Pons (tissue), 1 donor: Measurements from ENCODE around the gene SPRED3.
"Not testable (repeated sequence)": the region's sequence is repeated elsewhere in the genome, so short reads cannot be mapped to it uniquely, and the experiment has no call there.

Source experiments
- DNase-seq: peaks from one replicate; pipeline ENCODE4 v3.0.0-alpha.2; 2016; ENCODE audit warnings: low spot score

The SPRED3 gene

GRCh38 chr19:38420935-38421334 lies 32.4 kb downstream of the SPRED3 start:
- no peak for DNase-seq

- DNase-seq, result no peak
These were observed 33.4 kb downstream of the SPRED3 start for GRCh38 chr19:38421856-38422255.

DNA sequence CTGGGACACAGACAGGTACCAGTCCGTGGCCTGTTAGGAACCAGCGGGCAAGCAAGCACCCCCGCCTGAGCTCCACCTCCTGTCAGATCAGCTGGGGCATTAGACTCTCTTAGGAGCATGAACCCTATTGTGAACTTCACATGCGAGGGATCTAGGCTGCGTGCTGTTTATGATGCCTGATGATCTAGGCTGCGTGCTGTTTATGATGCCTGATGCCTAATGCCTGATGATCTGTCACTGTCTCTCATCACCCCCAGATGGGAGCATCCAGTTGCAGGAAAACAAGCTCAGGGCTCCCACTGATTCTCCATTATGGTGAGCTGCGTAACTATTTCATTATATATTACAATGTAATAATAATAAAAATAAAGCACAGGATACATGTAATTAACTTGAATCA lies 33.9 kb downstream of the SPRED3 start:
- no peak for DNase-seq

DNA sequence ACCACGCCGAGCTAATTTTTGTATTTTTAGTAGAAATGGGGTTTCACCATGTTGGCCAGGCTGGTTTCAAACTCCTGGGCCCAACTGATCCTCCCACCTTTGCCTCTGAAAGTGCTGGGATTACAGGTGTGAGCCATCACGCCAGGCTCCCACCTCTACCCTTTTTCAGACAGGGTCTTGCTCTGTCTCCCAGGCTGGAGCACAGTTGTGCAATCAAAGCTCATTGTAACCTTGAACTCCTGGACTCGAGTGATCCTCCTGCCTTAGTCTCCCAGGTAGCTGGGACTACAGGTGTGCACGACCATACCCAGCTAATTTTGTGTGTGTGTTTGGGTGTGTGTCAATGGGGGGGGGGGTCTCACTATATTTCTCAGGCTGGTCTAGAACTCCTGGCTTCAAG lies 35.8 kb downstream of the SPRED3 start:
- no peak for DNase-seq

DNA sequence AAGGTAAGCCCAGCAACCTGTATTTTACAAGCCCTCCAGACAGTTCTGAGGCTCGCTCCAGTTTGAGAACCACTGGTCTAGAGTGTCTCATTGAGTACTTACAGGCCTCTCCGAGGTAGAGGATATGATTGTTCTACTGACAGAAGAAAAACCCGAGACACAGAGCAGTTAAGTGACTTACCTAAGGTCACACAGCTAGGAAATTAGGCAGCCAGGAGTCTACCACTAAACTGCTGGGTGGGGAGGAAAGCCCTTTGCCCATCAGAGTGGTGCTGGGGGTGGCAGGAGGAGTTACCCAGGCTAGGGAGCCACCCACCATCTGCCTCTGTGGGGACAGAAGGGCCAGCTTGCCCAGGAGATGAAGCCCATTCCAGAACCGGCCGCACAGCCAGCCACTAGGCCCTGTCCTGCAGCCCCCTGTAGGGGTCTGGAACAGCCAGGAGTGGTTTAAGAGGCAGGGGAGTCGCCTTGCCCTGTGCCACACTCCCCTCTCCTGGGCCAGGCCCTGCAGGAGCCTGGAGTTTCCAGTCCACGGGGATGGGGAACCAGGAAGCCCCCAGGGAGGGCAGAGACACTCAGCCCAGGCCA lies 36.8 kb downstream of the SPRED3 start:
- DNase-seq, result no peak

DNA sequence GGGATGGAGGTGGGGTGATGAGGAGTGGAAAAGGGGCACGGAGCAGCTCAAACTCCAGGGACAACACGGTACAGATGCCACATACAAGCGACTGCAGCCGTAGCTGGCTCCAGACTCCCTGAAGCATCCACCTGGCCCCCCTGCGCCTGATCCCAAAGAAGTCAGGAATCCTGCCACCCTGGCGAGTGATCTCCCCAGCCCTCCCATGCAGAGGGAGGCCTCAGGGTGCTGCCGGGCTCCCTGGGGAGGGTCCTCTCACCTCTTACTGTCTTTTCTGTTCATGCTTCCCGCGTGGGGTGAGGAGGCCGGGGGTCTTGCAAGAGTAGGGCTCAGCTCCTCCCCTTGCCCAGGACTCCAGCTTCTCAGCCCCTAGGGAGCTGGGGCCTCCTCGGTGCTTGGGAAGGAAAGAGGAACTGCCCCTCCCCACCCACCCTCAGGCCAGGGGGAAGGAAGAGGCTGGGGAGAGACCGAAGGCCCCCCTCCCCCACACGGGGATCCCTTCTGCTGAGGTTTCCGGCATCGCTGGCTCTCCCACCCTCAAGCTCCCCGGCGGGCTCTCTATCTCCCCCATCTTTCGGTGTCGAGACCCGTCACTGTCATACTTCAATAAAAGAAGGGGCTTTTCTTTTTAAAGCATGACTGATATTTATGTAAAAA lies 37.4 kb downstream of the SPRED3 start, which contains the start of gene RASGRP4:
Gene RASGRP4 (minus strand): TSS at position 410 of the 657 bp plus-strand sequence. CDS start 128 bp downstream, at position 282.
- peak; percentile 32 for DNase-seq

DNA sequence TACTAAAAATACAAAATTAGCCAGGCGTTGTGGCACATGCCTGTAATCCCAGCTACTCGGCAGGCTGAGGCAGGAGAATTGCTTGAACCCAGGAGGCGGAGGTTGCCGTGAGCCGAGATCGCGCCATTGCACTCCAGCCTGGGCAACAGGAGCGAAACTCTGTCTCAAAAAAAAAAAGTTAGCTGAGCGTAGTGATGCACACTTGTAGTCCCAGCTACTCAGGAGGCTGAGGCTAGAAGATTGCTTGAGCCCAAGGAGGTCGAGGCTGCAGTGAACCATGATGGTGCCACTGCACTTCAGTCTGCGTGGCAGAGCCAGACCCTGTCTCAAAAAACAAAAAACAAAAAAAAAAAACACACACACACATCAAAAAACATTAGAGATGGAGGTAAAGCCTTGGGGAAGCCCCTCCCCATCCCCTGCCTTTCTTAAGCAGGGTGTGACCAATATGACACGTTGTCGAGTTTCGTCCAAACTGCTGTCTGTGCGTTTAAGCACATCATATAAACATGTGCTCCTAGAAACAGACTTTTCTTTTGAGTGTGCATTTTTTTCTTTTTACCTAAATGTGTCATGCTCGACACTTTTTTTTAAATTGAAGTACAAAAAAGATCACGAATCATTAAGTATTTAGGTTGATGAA lies 38.7 kb downstream of the SPRED3 start:
- not testable (repeated sequence) for DNase-seq

- DNase-seq, result no peak
These were observed 40.7 kb downstream of the SPRED3 start for GRCh38 chr19:38429055-38429810.

DNA sequence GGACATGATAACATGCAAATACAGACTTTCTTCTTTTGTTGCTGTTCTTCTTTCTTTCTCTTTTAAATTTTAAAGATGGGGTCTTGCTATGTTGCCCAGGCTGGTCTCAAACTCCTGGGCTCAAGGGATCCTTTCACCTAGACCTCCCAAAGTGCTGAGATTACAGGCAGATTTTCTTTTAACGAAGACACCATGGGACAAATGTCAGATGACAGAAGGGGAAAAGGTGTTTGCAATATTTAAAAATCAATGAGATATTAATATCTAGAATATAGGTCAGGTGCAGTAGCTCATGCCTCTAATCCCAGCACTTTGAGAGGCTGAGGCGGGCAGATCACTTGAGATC lies 41.3 kb downstream of the SPRED3 start:
- no peak for DNase-seq

GRCh38 chr19:38430931-38431330 lies 42.4 kb downstream of the SPRED3 start:
- no peak for DNase-seq

DNA sequence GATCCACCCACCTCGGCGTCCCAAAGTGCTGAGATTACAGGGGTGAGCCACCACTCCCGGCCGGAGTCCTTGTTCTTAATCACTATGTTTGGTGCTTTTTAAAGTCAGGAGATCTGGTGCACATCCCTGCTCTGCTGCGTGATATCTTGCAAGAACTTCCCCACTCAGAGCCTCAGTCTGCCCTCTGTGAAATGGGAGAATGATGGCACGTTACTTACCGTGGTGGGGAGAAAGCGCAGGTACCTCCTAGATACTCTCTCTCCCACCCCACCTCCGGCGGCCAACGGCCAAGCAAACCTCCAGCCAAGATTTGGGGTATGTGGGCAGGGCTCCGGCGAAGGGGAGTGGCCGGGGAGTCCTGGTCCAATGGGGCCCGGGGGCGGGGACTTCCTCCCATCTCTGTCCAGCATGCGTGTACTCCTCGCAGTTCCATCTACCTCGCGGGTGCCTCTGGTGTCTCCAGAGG lies 44.8 kb downstream of the SPRED3 start, which contains the start of gene RYR1:
Gene RYR1 (plus strand): TSS at position 424 of the 466 bp plus-strand sequence. CDS start 139 bp downstream, outside the sequence.
- DNase-seq, result peak; percentile 43

DNA sequence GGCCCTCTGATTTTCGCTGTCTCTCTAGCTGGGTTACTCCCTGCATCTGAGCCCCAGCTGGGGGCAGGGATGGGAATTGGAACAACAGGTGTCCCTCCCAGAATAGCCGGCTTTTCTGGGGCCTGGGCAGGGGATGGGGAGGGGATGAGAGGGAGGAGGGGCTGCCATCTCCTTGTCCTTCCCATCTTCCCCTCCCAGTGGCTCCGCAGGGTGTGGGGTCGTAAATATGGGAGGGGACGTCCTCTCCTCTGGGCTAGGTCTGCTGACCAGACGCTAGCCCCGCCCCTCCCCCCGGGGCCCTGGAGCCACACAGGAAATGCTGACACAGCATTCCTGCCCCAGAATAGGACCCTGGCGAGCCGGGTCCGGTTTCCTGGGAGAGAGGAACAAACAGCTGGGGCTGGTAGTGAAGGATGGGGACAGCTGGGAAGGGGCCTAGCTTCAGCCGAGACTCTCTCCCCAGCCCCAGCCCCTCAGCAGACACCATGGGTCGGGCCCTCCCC lies 46.1 kb downstream of the SPRED3 start:
- DNase-seq, result peak; percentile 61

DNA sequence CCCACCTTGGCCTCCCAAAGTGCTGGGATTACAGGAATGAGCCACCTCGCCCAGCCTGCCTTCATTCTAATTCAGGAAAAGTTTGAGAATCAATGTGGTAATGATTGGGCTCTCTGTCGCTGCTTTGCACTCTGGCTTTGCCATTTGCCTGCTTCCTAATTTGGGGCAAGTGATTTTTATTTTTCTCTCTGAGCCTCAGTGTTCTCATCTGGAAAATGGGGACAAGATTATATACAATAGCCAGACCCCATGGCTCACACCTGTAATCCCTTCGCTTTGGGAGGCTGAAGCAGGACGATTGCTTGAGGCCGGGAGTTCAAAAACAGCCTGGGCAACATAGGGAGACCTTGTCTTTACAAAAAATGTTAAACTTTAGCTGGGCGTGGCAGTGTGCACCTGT lies 48.8 kb downstream of the SPRED3 start:
- no peak for DNase-seq

- no peak for DNase-seq
These were observed 49.4 kb downstream of the SPRED3 start for GRCh38 chr19:38437917-38438316.

GRCh38 chr19:38440592-38440991 lies 52.1 kb downstream of the SPRED3 start:
- DNase-seq, result no peak

DNA sequence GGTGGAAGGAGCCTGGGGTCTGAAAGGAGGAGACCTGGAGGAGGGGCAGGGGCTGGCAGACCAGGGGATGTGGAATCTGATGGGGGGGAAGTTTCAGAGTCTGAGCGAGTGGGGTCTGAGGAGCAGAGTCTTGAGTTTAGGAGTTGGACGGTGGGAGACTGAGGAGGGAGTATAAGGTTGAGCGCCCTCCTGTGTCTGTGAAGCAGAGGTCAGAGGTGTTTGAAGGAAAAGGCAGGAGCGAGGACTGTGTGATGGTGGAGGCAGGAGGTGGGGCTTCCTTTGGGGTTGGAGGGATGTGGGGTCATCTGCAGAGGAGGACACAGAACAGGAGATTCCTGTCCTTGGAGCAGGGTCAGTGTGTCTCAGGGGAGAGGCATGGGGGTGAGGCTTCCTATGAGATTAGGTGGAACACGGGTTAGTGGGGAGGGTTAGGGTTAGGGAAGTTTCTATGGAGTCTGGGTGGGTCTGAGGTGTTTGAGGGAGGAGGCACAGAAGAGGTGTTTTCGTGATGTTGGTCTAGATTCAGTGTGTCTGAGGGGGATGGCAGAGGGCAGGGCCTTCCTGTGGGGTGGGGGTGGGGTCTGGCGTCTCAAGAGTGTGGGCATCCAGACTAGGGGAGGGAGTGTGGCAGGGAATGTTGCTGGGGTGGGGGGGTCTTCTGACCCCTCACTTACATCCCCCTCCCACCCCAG lies 53.3 kb downstream of the SPRED3 start:
- no peak for DNase-seq

GRCh38 chr19:38442736-38443135 lies 54.2 kb downstream of the SPRED3 start:
- DNase-seq, result no peak

DNA sequence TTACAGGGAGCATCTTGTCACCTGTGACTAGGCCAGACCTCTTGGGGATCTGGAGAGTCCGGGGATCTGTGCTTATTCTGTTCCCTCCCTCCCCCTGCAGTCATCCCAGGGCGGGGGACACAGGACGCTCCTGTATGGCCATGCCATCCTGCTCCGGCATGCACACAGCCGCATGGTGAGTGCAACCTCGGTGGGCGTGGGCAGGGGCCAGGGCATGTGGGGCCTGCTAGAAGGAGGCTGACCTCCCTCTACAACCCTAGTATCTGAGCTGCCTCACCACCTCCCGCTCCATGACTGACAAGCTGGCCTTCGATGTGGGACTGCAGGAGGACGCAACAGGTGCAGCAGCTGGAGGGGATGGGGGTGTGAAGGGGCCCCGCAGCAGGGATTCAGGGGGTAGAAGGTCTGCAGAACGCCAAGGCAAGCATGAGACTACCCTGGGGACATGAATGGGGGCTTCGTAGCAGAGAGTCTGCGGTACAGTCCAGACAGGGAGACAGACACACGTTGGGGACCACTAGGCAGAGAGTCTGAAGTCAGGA lies 55.0 kb downstream of the SPRED3 start:
- DNase-seq, result no peak

DNA sequence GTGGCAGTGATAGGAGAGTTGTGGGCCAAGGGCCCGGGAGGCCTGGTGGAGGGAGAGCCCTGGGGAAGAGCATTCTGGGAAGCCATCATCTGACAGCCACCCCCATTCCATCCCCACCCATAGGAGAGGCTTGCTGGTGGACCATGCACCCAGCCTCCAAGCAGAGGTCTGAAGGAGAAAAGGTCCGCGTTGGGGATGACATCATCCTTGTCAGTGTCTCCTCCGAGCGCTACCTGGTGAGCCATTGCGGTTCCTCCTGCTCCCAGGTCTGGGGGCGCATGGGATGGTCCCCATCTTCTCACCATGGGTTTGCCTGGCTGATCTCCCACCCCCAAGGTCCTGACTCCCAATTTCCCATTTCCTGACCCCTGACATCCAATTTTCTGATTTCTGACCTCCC lies 55.5 kb downstream of the SPRED3 start:
- no peak for DNase-seq

DNA sequence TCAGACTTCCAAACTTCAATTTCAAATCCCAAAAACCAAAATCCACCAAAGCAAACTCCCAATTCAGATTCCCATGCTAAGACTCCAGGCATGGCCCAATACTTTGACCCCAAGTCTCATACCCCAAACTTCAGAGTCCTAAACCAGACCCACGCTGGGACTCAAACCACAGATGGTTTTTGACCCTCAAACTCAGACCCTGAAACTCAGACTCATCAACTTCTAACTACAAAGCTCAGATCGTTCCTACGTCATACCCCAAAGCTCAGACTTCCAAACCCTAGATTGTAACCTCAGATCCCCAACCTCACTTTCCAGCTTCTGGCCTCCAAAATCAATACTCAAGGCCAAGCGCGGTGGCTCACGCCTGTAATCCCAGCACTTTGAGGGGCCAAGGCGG lies 56.9 kb downstream of the SPRED3 start:
- DNase-seq, result no peak

DNA sequence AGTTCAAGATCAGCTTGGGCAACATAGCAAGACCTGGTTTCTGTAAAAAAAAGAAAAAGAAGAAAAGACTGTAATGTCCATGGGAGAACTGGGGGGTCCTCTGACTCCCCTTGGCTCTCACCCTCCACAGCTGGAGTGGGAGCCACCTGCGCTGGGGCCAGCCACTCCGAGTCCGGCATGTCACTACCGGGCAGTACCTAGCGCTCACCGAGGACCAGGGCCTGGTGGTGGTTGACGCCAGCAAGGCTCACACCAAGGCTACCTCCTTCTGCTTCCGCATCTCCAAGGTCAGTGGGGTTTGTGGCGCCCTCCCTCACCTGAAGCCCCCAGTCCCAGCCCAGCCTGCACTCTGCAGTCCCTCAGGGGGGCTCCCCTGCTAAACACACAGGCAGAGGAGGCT lies 59.7 kb downstream of the SPRED3 start:
- DNase-seq, result no peak
